Measurements from ENCODE around the gene KLRC3. TPM values are rescaled to one million over a fixed set of nuclear protein-coding genes. Genes with fewer than 3 reads are reported as not detected.
"Not testable (repeated sequence)": the region's sequence is repeated elsewhere in the genome, so short reads cannot be mapped to it uniquely, and the experiment has no call there.

KLRC3 gene
- total RNA-seq, 4 donors from 2014 or later, result not detected

GRCh38 chr12:10404798-10405197 lies 15.6 kb downstream of the KLRC3 start:
- H3K4me1 ChIP-seq, result no peaks in the 10 kb centered on the region
- no peaks in the 10 kb centered on the region for H3K27me3 ChIP-seq
- no peak for TF ChIP-seq CTCF (IDR thresholded peaks at IDR 0.05)
- no peak for TF ChIP-seq EP300 (IDR thresholded peaks at IDR 0.05)
- no peak for TF ChIP-seq POLR2A (IDR thresholded peaks at IDR 0.05)

GRCh38 chr12:10400829-10401228 lies 19.6 kb downstream of the KLRC3 start:
- Histone ChIP-seq H3K27ac (no peak overlapping the region), H3K4me3 (no peak overlapping the region), H3K36me3 (no peaks in the 10 kb centered on the region), H3K4me1 (peaks cover 0 to 4% (median 0%) of the 10 kb centered on the region in 4 donors), H3K9me3 (peaks cover 0 to 5% (median 0%) of the 10 kb centered on the region in 4 donors), H3K27me3 (no peaks in the 10 kb centered on the region)
- TF ChIP-seq CTCF (IDR thresholded peaks at IDR 0.05), result no peak
- TF ChIP-seq EP300 (IDR thresholded peaks at IDR 0.05), result no peak
- no peak for TF ChIP-seq POLR2A (IDR thresholded peaks at IDR 0.05)
- no peak for DNase-seq (ENCODE audit: low spot score in 2 of 2)

More at GRCh38 chr12:10404798-10405197, 15.6 kb downstream of the KLRC3 start:
- DNase-seq (ENCODE audit: low spot score in 2 of 2), result no peak
- no peak overlapping the region for H3K4me3 ChIP-seq
- peaks cover 0 to 5% (median 0%) of the 10 kb centered on the region in 4 donors for H3K9me3 ChIP-seq
- no peak overlapping the region for H3K27ac ChIP-seq
- H3K36me3 ChIP-seq, result no peaks in the 10 kb centered on the region

- Histone ChIP-seq H3K27me3 (no peaks in the 10 kb centered on the region), H3K36me3 (no peaks in the 10 kb centered on the region), H3K4me3 (no peak overlapping the region), H3K4me1 (peaks cover 0 to 12% (median 1%) of the 10 kb centered on the region in 4 donors), H3K9me3 (no peaks in the 10 kb centered on the region), H3K27ac (no peak overlapping the region)
- TF ChIP-seq POLR2A (IDR thresholded peaks at IDR 0.05), result no peak
- no peak for TF ChIP-seq CTCF (IDR thresholded peaks at IDR 0.05)
- no peak for TF ChIP-seq EP300 (IDR thresholded peaks at IDR 0.05)
- no peak for DNase-seq (ENCODE audit: low spot score in 2 of 2)
- 53 to 63% methylated on average over 2 of the region's 2 CpGs for WGBS, 2 donors
Observed at GRCh38 chr12:10398168-10398567, 22.2 kb downstream of the KLRC3 start.

GRCh38 chr12:10397296-10397695 lies 23.1 kb downstream of the KLRC3 start:
- no peaks in the 10 kb centered on the region for H3K9me3 ChIP-seq
- no peak for TF ChIP-seq EP300 (IDR thresholded peaks at IDR 0.05)
- TF ChIP-seq POLR2A (IDR thresholded peaks at IDR 0.05), result no peak
- TF ChIP-seq CTCF (IDR thresholded peaks at IDR 0.05), result no peak
- H3K27me3 ChIP-seq, result no peaks in the 10 kb centered on the region
- no peak overlapping the region for H3K27ac ChIP-seq
- no peaks in the 10 kb centered on the region for H3K36me3 ChIP-seq
- H3K4me3 ChIP-seq, result no peak overlapping the region
- DNase-seq (ENCODE audit: low spot score in 2 of 2), result no peak
- H3K4me1 ChIP-seq, result peaks cover 0 to 12% (median 9%) of the 10 kb centered on the region in 4 donors
- WGBS, 2 donors, result 44 to 63% methylated on average over 2 of the region's 2 CpGs

GRCh38 chr12:10396176-10396575 lies 24.2 kb downstream of the KLRC3 start:
- H3K27me3 ChIP-seq; DNase-seq (ENCODE audit: low spot score in 2 of 2); H3K9me3 ChIP-seq; H3K36me3 ChIP-seq: not testable (repeated sequence)
- peak overlapping the region in 3 of 4 donors; percentile 45 to 68 (median 60) for H3K27ac ChIP-seq
- H3K4me1 ChIP-seq, result peaks cover 0 to 19% (median 9%) of the 10 kb centered on the region in 4 donors
- peak overlapping the region in 1 of 4 donors; percentile 5 for H3K4me3 ChIP-seq
- 85 to 93% methylated on average over 15 of the region's 15 CpGs for WGBS, 2 donors
